Effector CD4-positive, alpha-beta T cell (primary cell): Measurements from ENCODE around the gene ISYNA1.

ENCODE experiments used
- DNase-seq: peaks from one replicate; pipeline ENCODE4 v3.0.0-alpha.2; 2020

The ISYNA1 gene

DNA sequence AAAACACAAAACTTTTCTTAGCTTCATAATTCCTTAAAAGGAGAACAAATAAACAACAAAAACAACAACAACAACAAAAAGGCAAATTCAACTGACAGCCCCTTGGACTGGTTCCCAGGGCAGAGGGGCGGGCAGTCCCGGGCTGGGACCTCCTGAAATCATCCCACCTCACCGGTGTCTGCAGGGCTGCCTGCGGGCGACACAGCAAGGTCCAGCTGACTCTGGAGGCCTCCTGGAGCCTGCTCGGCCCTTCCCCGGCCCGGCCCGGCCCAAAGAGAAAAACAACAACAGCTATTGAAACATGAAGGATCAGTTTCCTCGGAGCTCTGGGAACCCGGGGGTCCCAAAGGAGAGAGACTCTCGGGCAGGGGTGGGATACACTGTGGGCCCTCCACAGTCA lies 5.0 kb upstream of the ISYNA1 start:
- DNase-seq = no peak

DNA sequence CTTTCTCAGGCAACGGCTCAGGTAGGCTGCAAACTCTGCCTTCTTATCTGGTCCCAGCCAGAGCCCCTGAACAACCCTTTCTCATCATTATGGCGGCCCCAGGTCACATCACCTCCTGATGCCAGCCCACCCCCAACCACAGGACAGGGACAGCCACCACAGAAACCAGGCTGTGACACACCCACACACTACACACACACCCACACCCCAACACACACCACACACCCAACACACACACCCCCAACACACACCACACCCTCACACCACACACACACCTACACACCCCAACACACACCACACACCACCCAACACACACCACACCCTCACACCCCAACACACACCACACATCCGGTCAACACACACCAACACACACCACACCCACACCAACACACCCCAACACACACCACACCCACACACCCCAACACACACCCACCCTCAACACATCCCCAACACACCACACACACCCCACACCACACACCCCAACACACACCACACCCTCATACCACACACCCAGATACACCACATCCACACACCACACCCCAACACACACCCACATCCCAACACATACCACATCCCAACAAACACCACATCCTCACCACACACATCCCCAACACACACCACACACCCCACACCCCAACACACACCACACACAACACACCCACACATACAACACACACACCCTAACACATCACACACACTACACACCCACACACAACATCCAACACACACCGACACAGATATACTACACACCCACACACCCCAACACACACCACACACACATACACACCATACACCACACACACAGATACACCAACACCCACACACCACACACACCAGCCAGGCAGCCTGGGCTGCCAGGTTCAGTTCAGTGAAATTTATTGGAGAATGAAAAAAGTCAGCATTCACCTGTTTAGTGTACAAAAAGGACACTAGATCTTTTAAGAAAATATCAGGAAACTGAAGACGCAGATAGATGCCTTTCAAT lies 4.2 kb upstream of the ISYNA1 start:
- no peak for DNase-seq

DNA sequence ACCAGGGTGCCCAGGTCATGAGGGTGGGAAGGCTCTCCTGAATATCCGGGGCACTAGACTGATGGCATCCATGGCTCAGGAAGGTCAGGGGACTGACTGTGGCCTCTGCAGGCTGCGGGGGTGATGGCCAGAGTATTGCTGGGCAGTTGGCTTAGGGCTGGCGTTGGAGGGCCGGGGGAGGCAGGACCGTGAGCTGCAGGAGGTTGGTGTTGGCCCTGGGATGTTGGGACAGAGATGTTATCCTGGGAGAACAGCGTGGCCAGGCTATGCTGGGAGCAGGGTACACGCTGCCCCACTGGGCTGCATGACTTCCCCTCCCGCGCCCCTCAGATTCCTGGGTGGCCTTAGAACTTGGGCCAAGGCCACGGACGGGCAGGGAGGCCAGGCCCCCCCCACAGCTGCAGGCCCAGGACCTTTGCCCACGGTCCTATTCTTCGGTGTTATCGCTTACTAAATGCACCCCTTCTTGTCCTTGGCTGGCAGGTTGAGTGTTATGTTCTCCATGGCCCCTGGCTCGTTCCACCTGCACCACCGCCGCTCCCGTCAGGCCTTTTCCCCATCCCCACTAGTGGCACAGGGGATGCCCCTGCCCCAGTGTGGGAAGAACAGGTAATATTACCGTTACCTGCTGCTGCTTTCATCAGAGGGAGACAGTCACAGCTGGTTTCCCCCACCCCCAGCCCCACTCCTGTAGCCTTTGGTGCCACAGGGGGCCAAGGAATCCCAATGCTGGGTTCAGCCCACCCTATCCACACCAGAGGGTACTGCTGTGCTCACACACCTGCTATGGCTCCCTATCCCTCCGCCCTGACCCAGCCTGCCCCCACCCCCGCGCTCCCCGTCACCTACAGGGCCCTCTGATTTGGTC lies 3.2 kb upstream of the ISYNA1 start:
- no peak for DNase-seq

DNA sequence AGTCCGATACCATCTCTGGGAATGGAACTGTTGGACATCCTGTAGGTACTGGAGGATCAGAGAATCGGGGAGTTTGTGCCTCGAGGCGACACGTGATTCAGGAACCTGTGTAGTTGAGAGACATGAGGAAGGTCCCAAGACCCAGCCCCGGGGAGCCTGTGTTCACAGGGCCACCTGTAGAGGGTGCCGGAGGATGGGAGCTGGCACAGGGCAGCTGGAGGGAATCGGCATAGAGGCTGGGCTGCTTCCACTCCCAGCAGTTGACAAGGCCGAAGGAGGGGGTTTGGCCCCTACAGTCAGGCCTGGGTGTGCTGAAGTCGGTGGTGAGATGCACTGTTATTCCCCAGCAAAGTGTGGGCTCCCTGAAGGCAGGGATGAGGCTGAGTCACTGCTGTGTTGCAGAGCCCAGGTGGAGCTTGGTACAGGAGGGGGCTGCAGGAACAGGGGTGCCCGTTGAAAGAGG lies 2.5 kb upstream of the ISYNA1 start:
- no peak for DNase-seq

DNA sequence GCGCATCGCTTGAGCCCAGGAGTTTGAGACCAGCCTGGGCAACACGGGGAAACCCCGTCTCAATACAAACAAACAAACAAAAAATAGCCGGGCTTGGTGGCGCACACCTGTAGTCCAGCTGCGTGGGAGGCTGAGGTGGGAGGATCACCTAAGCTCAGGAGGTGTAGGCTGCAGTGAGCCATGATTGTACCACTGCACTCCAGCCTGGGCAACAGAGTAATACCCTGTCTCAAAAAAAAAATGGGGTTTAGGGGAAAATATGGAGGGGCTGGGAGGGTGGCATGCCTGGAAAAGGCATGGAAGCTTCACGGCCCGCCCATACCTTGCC lies 1.9 kb upstream of the ISYNA1 start:
- DNase-seq = no peak

DNA sequence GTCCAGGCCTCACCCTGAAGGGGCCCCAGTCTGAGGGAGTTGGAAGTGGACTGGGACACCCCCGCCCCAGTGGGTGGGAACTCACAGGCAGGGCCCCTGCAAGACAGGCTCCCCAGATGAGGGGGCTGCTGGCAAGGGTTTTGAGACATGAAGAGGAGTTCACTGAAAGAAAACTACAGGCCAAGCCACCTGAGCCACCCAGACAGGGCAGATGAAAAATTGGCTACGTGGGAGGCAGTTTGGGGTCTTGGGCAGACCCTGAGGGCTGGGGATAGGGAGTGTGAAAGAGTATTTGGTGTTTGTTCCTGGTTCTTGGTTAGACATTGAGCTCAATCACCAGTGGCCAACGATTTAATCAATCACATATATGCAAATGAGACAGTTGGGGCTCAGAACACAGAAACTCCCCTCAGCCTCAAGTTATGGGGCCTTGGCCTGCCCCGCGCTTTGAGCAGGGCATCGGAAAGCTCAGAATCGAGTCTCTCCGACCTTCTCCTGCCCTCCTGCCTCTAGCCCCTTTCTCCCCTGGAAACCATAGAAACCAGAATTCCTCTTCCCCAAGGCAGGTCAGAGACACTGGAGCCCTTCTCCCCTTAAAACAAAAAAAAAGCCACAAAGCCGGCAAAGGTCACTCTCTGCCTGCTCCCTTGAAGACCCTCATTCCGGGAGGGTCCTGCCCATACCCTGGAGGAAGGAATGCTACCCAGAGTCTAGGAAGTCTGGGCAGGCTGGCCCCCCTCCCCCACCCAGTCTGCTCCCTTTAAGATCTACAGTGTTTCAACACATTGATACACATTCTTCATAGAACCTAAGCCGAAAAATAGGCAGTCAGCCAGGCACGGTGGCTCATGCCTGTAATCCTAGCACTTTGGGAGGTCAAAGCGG lies 1.3 kb upstream of the ISYNA1 start:
- no peak for DNase-seq

DNA sequence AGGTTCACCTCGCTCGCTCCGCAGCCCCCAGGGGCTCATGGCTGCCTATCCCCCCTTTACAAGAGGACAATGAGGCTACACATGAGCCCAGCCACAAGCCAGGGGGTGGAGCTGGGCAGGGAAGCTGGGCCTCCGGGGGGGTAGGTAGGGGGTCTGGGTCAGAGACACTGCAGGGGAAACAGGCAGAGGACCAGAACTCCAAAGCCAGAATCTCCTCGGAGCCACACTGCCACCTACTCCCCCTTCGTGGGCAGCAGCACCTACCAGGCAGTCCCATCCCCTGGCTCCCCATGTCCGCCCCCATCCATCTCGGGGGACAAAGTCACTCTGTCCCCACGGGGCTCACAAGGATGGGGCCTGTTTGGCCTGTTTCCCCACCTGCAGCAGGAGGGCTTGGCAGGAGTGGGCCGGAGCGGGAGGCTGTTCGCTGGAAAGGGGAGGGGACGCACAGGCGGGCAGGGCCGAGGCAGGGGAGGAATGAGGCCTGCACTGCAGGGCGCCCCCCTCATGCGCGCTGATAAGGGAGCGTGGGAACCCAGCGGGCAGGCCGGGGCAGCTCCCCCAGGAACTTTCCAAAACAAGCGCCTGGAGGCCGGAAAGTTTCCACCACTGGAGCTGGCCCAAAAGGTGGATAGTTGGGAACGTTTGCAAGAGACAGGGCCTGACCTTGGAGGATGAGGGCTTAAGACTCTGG lies 545 bp upstream of the ISYNA1 start:
- no peak for DNase-seq

DNA sequence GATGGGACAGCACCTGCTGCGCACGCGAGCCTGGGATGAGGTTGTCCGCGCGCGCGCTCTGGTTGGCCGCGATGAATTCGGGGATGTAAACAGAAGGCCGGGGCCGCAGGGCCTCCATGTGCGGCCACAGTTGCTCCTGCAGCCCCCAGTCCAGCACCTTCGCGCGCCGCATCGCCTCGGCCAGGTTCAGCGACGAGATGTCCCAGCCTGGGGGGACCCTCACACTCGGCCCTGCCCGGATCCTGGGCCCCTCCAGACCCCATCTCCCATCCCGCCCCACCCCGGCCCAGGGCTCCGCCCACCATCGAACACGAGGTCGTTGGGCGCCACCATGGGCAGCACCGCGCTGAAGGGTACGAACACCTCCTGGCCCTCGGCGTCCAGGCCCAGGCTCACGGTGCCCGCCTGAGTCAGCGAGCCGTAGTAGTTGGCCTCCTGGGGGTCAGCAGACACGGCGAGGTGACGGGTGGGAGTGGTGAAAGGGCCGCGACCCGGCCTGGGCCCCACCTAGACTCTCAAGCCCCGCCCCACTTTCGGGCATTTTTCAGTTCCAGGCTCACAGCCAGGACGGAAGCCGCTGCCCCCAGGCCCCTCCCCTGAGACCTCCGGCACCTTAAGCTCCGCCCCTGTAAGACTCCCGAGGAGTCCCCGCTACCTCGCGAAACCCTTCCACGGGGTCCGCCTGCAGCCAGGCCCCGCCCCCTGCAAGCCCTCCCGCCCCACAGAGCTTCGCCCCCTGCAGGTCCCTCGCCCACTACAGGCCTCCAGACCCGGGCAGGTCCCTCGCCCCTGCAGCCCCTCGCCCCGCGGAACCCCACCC lies 1.1 kb downstream of the ISYNA1 start:
- peak; percentile 68 for DNase-seq

DNA sequence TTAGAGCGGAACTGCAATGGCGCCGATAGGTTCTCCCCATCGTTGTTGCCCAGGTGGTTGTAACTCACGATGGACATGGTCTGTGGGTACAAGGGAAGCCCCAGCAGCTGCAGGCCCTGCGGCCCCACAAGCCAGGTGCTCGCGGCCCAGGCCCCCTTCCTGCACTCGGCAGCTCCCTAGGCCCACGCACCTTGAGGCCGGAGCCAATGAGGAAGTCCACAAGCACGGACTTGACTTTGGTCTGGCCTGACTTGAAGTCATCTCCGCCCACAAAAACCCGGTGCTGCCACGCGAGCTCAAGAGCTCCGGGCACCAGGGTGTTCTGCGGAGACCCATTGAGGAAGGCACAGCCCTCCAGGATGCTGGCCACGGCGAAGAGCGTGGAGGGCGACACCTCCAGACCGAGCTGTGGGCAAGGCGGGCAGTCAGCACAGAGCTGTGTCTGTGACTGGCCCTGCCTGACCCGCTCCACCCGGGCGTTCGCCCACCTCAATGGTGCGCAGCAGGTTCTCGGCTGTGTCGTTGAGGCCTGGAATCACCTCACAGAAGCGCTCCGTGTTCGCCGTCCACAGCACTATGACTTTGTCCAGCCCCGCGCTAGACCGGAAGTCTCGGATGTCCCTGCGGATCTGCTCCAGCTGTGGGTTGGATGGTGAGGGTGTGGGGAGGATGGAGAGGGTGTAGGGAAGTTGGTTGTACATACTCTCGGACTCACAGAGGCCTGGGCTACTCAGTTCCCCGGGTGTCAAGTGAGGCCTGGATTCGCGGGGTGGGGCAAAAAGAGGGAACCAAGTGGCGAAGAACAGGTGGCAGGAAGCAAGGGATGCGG lies 1.9 kb downstream of the ISYNA1 start:
- DNase-seq = no peak

DNA sequence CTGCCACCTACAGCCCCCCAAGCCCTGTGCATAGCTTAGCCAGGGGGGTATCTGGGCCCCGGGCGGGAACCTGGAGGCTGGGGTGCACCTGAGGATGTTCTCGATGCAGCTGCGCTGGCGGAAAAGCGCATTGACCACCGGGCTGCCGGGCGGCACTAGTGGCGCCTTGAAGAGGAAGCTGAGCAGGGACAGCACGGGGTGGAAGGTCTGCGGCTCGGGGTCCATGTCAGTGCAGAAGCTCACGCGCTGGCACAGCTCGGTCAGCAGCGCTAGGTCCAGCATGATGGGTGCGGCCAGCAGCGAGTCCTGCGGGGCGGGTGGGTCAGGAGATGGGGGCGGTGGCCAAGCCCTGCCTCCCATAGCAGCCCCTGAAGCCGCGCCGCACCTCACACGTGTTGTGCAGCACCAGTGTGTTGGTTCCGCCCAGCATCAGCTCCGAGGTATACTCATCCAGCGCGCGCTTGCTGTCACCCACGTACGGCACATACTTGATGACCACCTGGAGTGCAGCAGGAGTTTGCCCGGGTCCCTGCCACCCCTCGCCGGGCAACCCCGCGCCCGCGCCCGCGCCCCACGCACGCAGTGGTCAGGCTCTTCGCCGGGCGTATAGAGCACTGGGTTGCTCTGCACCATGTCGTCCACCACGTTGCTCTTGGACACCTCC lies 2.6 kb downstream of the ISYNA1 start:
- DNase-seq = no peak

DNA sequence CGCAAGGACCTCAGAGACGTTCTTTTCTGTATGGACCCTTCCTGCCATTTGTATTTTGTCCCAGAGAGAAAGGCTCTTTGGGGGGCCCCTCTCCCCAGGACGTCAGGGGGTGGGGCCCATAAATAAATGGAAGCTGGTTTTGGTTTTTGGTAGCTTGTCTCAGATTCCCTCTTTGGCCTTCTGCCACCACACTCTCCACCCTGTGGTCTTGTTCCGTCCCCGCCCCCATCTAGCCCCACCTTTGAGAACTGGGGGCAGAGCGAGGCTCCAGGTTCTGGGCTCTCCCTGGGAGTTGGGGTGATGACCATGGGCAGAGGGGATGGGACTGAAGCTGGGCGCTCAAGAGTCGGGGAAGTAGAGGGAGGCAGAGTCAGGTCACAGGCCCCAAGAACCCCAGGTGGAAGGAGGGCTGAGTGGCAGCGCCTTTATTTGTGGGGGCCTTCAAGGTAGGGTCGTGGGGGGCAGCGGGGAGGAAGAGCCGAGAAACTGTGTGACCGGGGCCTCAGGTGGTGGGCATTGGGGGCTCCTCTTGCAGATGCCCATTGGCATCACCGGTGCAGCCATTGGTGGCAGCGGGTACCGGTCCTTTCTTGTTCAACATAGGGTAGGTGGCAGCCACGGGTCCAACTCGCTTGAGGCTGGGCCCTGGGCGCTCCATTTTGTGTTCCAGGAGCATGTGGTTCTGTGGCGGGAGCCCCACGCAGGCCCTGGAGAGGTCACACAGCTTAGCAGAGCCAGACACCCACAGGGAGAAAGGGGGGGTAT lies 3.3 kb downstream of the ISYNA1 start:
- no peak for DNase-seq

DNA sequence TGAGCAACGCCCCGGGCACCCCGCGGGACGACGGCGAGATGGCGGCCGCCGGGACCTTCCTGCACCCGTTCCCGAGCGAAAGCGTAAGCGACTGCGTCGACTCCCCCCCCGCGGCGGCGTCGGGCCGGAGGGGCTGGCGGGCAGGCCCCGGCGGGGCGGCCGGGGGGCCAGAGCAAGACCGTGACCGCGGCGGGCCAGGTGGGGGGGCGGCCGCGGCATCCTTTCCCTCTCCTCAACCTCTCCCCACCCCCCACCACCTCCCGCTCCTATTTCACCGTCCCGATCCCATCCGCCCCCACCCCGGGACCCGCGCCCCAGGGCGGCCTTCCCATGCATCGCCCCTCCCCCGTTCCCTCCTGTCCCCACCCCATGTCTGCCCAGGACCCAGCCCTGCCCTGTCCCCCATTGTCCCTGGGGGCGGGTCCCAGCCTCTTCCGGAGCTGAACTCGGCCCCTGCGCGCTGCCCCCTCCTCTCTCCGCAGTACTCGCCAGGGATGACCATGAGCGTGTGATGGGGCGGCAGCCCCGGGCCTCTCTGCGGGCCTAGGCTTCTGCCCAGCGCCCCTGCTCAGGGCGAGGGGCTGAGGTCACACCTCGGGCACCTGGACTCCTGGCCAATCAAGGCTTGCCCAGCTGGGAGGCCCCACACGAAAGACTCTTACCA lies 4.1 kb downstream of the ISYNA1 start:
- no peak for DNase-seq

DNA sequence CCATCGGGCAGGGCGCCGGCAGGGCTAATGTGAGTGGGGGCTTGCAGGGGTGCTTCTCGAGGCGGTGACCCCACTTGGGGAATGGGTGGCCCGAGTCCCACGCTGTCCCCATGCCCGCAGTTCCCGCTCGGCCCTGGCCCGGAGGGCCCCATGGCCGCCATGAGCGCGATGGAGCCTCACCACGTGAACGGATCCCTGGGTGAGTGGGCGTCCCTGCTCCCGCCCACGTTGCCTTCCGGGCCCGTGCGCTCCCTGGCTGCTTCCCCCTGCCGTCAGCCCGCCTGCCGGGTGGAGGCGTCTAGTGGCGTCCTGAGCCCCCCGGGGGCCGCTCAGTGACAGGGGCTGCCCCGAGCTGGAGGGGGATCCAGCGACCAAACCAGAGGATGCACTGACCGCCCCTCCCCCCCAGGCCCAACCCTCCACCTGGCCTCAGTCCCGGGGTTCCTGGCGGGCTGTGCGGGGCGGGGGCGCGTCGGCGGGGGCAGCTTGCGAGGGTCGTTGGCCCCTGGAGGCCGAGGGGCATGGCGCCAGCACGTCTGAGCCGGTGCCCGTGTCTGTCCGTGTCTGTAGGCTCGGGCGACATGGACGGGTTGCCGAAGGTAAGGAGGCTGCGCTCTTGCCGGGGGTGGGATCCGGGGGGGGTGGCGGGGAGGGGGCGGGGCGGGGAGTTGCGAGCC lies 4.8 kb downstream of the ISYNA1 start:
- no peak for DNase-seq

DNA sequence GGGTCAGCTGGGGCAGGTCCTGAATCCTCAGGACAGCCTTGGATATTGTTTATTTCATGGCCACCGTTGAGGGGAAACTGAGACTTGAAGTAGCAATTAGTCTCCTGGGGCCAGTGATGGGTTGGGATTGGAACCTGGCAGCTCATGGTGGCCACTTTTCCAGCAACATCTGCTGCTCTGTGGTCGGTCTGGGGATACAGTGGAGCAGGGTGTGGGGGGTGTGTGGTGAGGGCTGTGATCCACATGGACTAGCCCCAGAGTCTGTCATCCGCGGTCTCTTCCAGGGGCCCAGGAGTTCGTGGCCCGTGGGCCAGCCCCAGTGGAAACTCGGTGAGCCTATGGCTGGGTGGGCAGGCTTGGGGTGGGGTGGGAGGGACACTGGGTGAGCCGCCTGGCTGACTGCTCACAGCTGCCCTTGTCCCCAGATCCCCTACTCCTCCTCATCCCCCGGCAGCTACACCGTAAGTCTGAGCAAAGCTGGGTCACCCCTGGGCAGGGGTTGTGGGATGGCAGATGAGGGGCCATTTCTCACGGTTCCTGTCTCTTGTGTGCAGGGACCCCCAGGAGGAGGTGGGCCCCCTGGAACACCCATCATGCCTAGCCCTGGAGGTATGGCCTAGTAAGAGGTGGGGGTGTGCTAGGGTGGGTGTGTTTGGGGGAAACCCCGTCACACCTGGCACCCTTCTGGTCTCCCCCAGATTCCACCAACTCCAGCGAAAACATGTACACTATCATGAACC lies 5.5 kb downstream of the ISYNA1 start:
- DNase-seq = no peak

DNA sequence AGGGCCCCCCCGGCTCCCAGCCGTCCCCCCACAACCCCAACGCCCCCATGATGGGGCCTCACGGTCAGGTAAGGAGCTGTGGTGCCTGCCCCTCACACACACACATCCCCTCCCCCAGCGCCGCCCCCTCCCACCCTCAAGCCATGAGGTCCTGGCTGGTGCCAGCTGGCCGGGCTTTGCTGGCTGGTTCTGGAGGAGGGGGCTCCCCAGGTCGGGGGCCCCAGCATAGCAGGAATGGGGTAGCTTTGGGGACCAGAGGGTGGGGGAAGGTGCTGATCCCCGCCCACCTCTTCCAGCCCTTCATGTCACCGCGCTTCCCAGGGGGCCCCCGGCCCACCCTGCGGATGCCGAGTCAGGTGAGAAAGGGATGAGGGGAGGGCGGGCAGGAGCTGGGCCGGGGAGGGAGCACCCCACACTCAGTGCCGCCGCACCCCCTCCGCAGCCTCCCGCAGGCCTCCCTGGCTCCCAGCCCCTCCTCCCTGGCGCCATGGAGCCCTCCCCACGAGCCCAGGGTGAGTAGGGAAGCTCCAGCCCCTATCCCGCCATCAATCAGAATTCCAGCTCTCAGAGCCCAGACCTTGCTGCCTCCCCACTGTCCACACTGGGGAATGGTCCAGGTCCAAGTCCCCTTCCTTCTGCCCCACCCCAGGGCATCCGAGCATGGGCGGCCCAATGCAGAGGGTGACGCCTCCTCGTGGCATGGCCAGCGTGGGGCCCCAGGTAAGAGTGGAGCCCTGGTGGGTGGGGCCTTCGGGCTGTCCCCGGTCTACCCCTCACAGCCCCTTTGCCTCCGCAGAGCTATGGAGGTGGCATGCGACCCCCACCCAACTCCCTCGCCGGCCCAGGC lies 6.4 kb downstream of the ISYNA1 start:
- no peak for DNase-seq
